IMR-90 (cell line): ENCODE results near the gene RIPK1. TPM values are rescaled to one million over a fixed set of nuclear protein-coding genes. Genes with fewer than 3 reads are reported as not detected.

ENCODE experiments used
- ATAC-seq: fragments of 200-7000 bp; cut with Tn5 transposase; 2 replicates; pipeline ENCODE4 v1.9.1; 2020; ENCODE audit warnings: low read depth, mild to moderate bottlenecking, moderate library complexity
- BruUV-seq: library from RNA; stranded (reverse); fragments of 400-500 nt; replicated peaks from 2 replicates; lab custom pipeline; 2021; lab: Mats Ljungman, UMichigan
- CTCF ChIA-PET: fragments of 300-600 bp; formaldehyde crosslinking; extraction: SDS; loops from one replicate; lab custom pipeline; 2021; ENCODE audit warnings: antibody characterized with exemption; lab: Yijun Ruan, JAX
- POLR2A ChIA-PET: fragments of 300-600 bp; sonication (Branson Sonifier 250); formaldehyde crosslinking; loops from one replicate; lab custom pipeline; 2022; ENCODE audit warnings: antibody characterized with exemption; ENCODE audit not compliant: unreplicated experiment; lab: Charles Lee
- DNase-seq: peaks from one replicate; pipeline ENCODE4 v3.0.0; 2013
- H2AFZ ChIP-seq: replicated peaks from 2 replicates; pipeline ENCODE3; 2013; ENCODE audit warnings: low read length, mild to moderate bottlenecking; ENCODE audit not compliant: poor library complexity
- H2AK5ac ChIP-seq: 2 replicates; pipeline ENCODE4 v1.6.1; 2013; ENCODE audit warnings: low read depth, low read length, inconsistent platforms
- H2AK9ac ChIP-seq: replicated peaks from 2 replicates; pipeline ENCODE3; 2013; ENCODE audit warnings: mild to moderate bottlenecking, low read depth, low read length, moderate library complexity; ENCODE audit not compliant: poor library complexity
- H2BK120ac ChIP-seq: 2 replicates; pipeline ENCODE4 v1.6.1; 2013; ENCODE audit warnings: low read depth, low read length, inconsistent platforms
- H2BK15ac ChIP-seq: 3 replicates; pipeline ENCODE4 v1.6.1; 2013; ENCODE audit warnings: low read depth, low read length, inconsistent platforms
- H2BK20ac ChIP-seq: 2 replicates; pipeline ENCODE4 v1.6.1; 2013; ENCODE audit warnings: low read depth, mild to moderate bottlenecking, inconsistent platforms, low read length, moderate library complexity
- H2BK5ac ChIP-seq: 2 replicates; pipeline ENCODE4 v1.6.1; 2013; ENCODE audit warnings: mild to moderate bottlenecking, low read depth, low read length, inconsistent platforms; ENCODE audit not compliant: poor library complexity, severe bottlenecking
- H3K14ac ChIP-seq: replicated peaks from 2 replicates; pipeline ENCODE4 v1.6.1; 2013; ENCODE audit warnings: low read depth, low read length, inconsistent platforms
- H3K18ac ChIP-seq: 2 replicates; pipeline ENCODE4 v1.6.1; 2013; ENCODE audit warnings: low read depth, low read length, control low read depth
- H3K23ac ChIP-seq: 2 replicates; pipeline ENCODE4 v1.6.1; 2013; ENCODE audit warnings: low read depth, low read length, inconsistent platforms
- H3K27ac ChIP-seq: 2 replicates; pipeline ENCODE4 v1.5.1; 2013; ENCODE audit warnings: mild to moderate bottlenecking, control low read depth, low read length; ENCODE audit not compliant: insufficient read depth
- H3K27me3 ChIP-seq: 2 replicates; pipeline ENCODE4 v1.6.1; 2013; ENCODE audit warnings: low read length; ENCODE audit not compliant: control insufficient read depth, insufficient read depth
- H3K36me3 ChIP-seq: 2 replicates; pipeline ENCODE4 v1.6.1; 2013; ENCODE audit warnings: low read length, mixed read lengths; ENCODE audit not compliant: control insufficient read depth, insufficient read depth
- H3K4ac ChIP-seq: 2 replicates; pipeline ENCODE4 v1.6.1; 2013; ENCODE audit warnings: low read depth, low read length, inconsistent platforms
- H3K4me1 ChIP-seq: 2 replicates; pipeline ENCODE4 v1.6.1; 2013; ENCODE audit warnings: low read length, mixed read lengths; ENCODE audit not compliant: control insufficient read depth, insufficient read depth
- H3K4me2 ChIP-seq: 2 replicates; pipeline ENCODE4 v1.6.1; 2013; ENCODE audit warnings: low read depth, mild to moderate bottlenecking, control low read depth, low read length, moderate library complexity
- H3K4me3 ChIP-seq: 2 replicates; pipeline ENCODE4 v1.5.1; 2013; ENCODE audit warnings: low read depth, mild to moderate bottlenecking, control low read depth, low read length, moderate library complexity; ENCODE audit not compliant: insufficient read depth
- H3K56ac ChIP-seq: 2 replicates; pipeline ENCODE4 v1.6.1; 2013; ENCODE audit warnings: low read length, inconsistent platforms; ENCODE audit not compliant: insufficient read depth; ENCODE audit errors: extremely low read depth
- H3K79me1 ChIP-seq, 2 experiments: 2 replicates each; pipeline ENCODE4 v1.6.1; 2013; ENCODE audit warnings: low read length in 2 of 2, inconsistent platforms in 1 of 2, low read depth in 1 of 2
- H3K9ac ChIP-seq: 2 replicates; pipeline ENCODE4 v1.6.1; 2013; ENCODE audit warnings: low read depth, low read length, control low read depth
- H3K9me1 ChIP-seq: 2 replicates; pipeline ENCODE4 v1.6.1; 2013; ENCODE audit warnings: low read length, inconsistent platforms; ENCODE audit not compliant: insufficient read depth
- H3K9me3 ChIP-seq: 2 replicates; pipeline ENCODE4 v1.6.1; 2013; ENCODE audit warnings: low read length; ENCODE audit not compliant: control insufficient read depth, insufficient read depth
- H4K20me1 ChIP-seq: 2 replicates; pipeline ENCODE4 v1.6.1; 2013; ENCODE audit warnings: low read length, inconsistent platforms; ENCODE audit not compliant: insufficient read depth
- H4K5ac ChIP-seq: 2 replicates; pipeline ENCODE4 v1.6.1; 2013; ENCODE audit warnings: mild to moderate bottlenecking, low read depth, low read length, control low read depth
- H4K8ac ChIP-seq, 2 experiments: 2 replicates each; pipeline ENCODE4 v1.6.1; 2013; ENCODE audit warnings: low read depth in 2 of 2, low read length in 2 of 2, control low read depth in 1 of 2, inconsistent platforms in 1 of 2
- H4K91ac ChIP-seq: 2 replicates; pipeline ENCODE4 v1.6.1; 2013; ENCODE audit warnings: low read depth, low read length, inconsistent platforms; ENCODE audit not compliant: insufficient read depth
- BHLHE40 ChIP-seq: fragments of 150-350 bp; IDR thresholded peaks from 2 replicates; pipeline ENCODE4 v1.6.1; 2016; ENCODE audit warnings: mild to moderate bottlenecking, low read depth, low read length
- CHD1 ChIP-seq: IDR thresholded peaks from 2 replicates; pipeline ENCODE4 v1.6.1; 2012; ENCODE audit warnings: low read depth, low read length, improper control_type of control experiment
- FOS ChIP-seq: fragments of 150-350 bp; IDR thresholded peaks from 2 replicates; pipeline ENCODE4 v1.6.1; 2016; ENCODE audit warnings: low read depth, low read length
- MAFK ChIP-seq: IDR thresholded peaks from 2 replicates; pipeline ENCODE4 v1.6.1; 2012; ENCODE audit warnings: low read depth, low read length, improper control_type of control experiment
- MXI1 ChIP-seq: IDR thresholded peaks from 2 replicates; pipeline ENCODE4 v1.6.1; 2012; ENCODE audit warnings: low read depth, mild to moderate bottlenecking, low read length, moderate library complexity, borderline replicate concordance
- NFE2L2 ChIP-seq: fragments of 150-350 bp; IDR thresholded peaks from 2 replicates; pipeline ENCODE4 v1.6.1; 2016; ENCODE audit warnings: low read depth, mild to moderate bottlenecking, low read length
- POLR2A ChIP-seq: IDR thresholded peaks from 2 replicates; pipeline ENCODE4 v1.6.1; 2012; ENCODE audit warnings: mild to moderate bottlenecking, low read depth, low read length
- RAD21 ChIP-seq: IDR thresholded peaks from 2 replicates; pipeline ENCODE4 v1.6.1; 2012; ENCODE audit warnings: low read length, improper control_type of control experiment
- RCOR1 ChIP-seq: IDR thresholded peaks from 2 replicates; pipeline ENCODE4 v1.6.1; 2012; ENCODE audit warnings: mild to moderate bottlenecking, low read length, improper control_type of control experiment; ENCODE audit not compliant: insufficient replicate concordance
- RFX5 ChIP-seq: IDR thresholded peaks from 2 replicates; pipeline ENCODE4 v1.8.0; 2012; ENCODE audit warnings: low read depth, mild to moderate bottlenecking, low read length, moderate library complexity
- WGBS, 2 experiments: methylation state at CpG; one replicate each; pipeline versions ENCODE4 v1.1.5 to v1.1.7; 2013; ENCODE audit warnings: missing lambda C conversion rate in 2 of 2; ENCODE audit not compliant: insufficient read length in 1 of 2; ENCODE audit errors: extremely low coverage in 2 of 2; 5-methylcytosine and 5-hydroxymethylcytosine counted together
- dilution Hi-C: fragments of 300-500 bp; cut with HindIII; formaldehyde crosslinking; loops from one replicate; pipeline ENCODE4 v1.14.3; 2018; ENCODE audit warnings: low sequenced_read_pairs; ENCODE audit not compliant: unreplicated experiment
- in situ Hi-C: fragments of 300-500 bp; cut with MboI; formaldehyde crosslinking; loops from 3 replicates; pipeline ENCODE4 v1.14.3; 2019; ENCODE audit warnings: low sequenced_read_pairs, inconsistent platforms, mixed read lengths
- intact Hi-C: fragments of 100-400 bp; cut with micrococcal nuclease; formaldehyde crosslinking; loops from 2 replicates; pipeline ENCODE4 v1.10.0; 2022
- polyA plus RNA-seq, 3 experiments: library from polyadenylated mRNA; depleted of rRNA; stranded (reverse); fragments of >200 nt; gene quantifications; 2 replicates each; pipeline ENCODE4 v1.2.3, GENCODE V29; 2012; ENCODE audit warnings: low replicate concordance in 1 of 3
- total RNA-seq: library from RNA; depleted of rRNA; stranded (reverse); fragments of >200 nt; gene quantifications from 2 replicates; pipeline ENCODE4 v1.2.3, GENCODE V29; 2012
- TF ChIP-seq, protein P1 (sequence below): conservative IDR thresholded peaks from 2 replicates; pipeline ENCODE4 v1.5.1; 2012; ENCODE audit warnings: mild to moderate bottlenecking, low read depth, low read length, improper control_type of control experiment
- TF ChIP-seq, protein P2 (sequence below): fragments of 150-350 bp; IDR thresholded peaks from 2 replicates; pipeline ENCODE4 v1.6.1; 2016; ENCODE audit warnings: low read depth, mild to moderate bottlenecking, low read length, moderate library complexity, borderline replicate concordance

RIPK1 gene
- total and polyA plus RNA-seq, 2 of the 4 experiments (the other 2 are of a cell fraction) = 12.6 to 25.6 TPM

DNA sequence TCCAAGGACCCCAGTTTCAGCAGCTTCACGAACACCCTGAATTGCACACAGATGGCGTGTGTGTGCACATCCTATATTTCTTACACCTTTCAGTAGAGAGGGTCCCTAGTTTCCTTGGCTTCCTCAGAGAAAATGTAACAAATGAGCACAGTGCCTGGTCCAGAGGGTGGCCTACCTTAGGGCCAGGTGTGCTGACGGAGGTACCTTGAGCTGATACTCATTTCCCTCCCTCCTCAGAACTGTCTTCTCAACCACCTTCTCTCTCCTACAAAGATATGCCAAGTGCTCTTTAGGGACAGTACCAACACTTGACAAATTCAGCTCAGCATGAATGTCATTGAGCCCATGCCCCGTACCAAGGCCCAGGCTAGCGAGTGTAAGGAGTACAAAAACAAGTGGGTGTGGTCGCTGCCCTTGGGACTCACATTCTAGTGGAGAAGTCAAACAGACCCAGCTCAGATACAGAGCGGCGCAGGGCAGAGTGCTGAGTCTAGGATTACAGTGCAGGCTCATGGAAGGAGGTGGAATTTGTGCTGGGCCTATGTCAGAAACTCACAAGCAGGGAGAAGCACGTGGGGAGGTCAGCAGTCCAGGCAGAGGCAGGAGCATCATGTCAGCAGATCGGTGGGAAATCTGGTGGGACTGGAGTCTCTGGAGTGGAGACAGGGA, 40.6 kb downstream of the RIPK1 start:
- Histone ChIP-seq H3K4me3 (no peak overlapping the region), H3K27me3 (no peaks in the 10 kb centered on the region), H2BK120ac (no peak overlapping the region), H2AFZ (no peak overlapping the region), H4K20me1 (peaks cover 4% of the 10 kb centered on the region; the same call in 1 of the 2 replicates), H3K27ac (no peak overlapping the region), H3K4me2 (no peak overlapping the region), H4K5ac (no peak overlapping the region), H3K18ac (no peak overlapping the region), H3K4me1 (no peaks in the 10 kb centered on the region), H3K9ac (no peak overlapping the region), H2BK20ac (no peak overlapping the region), H3K9me1 (0 out of 2 replicates have a peak, but pooled peaks cover 3% of the 10 kb centered on the region), H3K23ac (no peak overlapping the region), H3K56ac (no peak overlapping the region), H4K8ac (no peak overlapping the region), H3K4ac (no peak overlapping the region), H2BK15ac (no peak overlapping the region), H4K91ac (no peak overlapping the region), H2BK5ac (no peak overlapping the region), H3K14ac (no peak overlapping the region), H3K79me1 (peaks cover 24 to 31% of the 10 kb centered on the region in 2 experiments), H2AK9ac (no peak overlapping the region), H3K36me3 (peaks cover 48% of the 10 kb centered on the region), H3K9me3 (no peaks in the 10 kb centered on the region), H2AK5ac (no peak overlapping the region)
- dilution Hi-C loops (no loop called here), in situ Hi-C loops (loop anchor here (25.0 kb wide), 1 partner anchor 878 kb away; no protein-coding TSS in a partner anchor), intact Hi-C loops (no loop called here)
- POLR2A ChIA-PET = no interaction called here
- CTCF ChIA-PET = no interaction called here
- ATAC-seq = no peak
- no peak for DNase-seq
- WGBS, 2 experiments = 91% methylated on average over 6 of the region's 10 CpGs; no CpG with 5 or more reads in 1 of the 2 experiments
- TF ChIP-seq MAFK (no peak), BHLHE40 (no peak), RFX5 (no peak), RAD21 (no peak), CHD1 (no peak), FOS (no peak), RCOR1 (no peak), MXI1 (no peak), POLR2A (no peak), NFE2L2 (no peak)
- TF ChIP-seq, protein P1, sequence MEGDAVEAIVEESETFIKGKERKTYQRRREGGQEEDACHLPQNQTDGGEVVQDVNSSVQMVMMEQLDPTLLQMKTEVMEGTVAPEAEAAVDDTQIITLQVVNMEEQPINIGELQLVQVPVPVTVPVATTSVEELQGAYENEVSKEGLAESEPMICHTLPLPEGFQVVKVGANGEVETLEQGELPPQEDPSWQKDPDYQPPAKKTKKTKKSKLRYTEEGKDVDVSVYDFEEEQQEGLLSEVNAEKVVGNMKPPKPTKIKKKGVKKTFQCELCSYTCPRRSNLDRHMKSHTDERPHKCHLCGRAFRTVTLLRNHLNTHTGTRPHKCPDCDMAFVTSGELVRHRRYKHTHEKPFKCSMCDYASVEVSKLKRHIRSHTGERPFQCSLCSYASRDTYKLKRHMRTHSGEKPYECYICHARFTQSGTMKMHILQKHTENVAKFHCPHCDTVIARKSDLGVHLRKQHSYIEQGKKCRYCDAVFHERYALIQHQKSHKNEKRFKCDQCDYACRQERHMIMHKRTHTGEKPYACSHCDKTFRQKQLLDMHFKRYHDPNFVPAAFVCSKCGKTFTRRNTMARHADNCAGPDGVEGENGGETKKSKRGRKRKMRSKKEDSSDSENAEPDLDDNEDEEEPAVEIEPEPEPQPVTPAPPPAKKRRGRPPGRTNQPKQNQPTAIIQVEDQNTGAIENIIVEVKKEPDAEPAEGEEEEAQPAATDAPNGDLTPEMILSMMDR = no peak
- TF ChIP-seq, protein P2, sequence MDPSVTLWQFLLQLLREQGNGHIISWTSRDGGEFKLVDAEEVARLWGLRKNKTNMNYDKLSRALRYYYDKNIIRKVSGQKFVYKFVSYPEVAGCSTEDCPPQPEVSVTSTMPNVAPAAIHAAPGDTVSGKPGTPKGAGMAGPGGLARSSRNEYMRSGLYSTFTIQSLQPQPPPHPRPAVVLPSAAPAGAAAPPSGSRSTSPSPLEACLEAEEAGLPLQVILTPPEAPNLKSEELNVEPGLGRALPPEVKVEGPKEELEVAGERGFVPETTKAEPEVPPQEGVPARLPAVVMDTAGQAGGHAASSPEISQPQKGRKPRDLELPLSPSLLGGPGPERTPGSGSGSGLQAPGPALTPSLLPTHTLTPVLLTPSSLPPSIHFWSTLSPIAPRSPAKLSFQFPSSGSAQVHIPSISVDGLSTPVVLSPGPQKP = no peak
- BruUV-seq = no TSS peak
